H9 (cell line): ENCODE results near the gene TTC7B. TPM values are rescaled to one million over a fixed set of nuclear protein-coding genes. Genes with fewer than 3 reads are reported as not detected.

ENCODE experiments used
- DNase-seq: peaks from one replicate; pipeline ENCODE4 v3.0.0-alpha.2; 2017
- H2AFZ ChIP-seq: one replicate; pipeline ENCODE4 v1.6.1; 2013; ENCODE audit warnings: mild to moderate bottlenecking, low read length, control low read depth, moderate library complexity
- H2AK5ac ChIP-seq: 2 replicates; pipeline ENCODE4 v1.6.1; 2013; ENCODE audit warnings: low read length, control low read depth, mixed read lengths; ENCODE audit not compliant: insufficient read length
- H2BK120ac ChIP-seq: one replicate; pipeline ENCODE4 v1.6.1; 2013; ENCODE audit warnings: low read depth, mild to moderate bottlenecking, low read length, control low read depth, inconsistent platforms; ENCODE audit not compliant: poor library complexity, severe bottlenecking
- H2BK12ac ChIP-seq: 2 replicates; pipeline ENCODE4 v1.6.1; 2013; ENCODE audit warnings: low read length, control low read depth, mixed read lengths, low read depth; ENCODE audit not compliant: insufficient read length
- H2BK15ac ChIP-seq: 2 replicates; pipeline ENCODE4 v1.6.1; 2013; ENCODE audit warnings: low read depth, low read length, control low read depth
- H2BK20ac ChIP-seq: one replicate; pipeline ENCODE4 v1.6.1; 2013; ENCODE audit warnings: low read depth, mild to moderate bottlenecking, low read length, control low read depth, inconsistent platforms; ENCODE audit not compliant: poor library complexity, severe bottlenecking
- H2BK5ac ChIP-seq: 2 replicates; pipeline ENCODE4 v1.6.1; 2013; ENCODE audit warnings: low read length, control low read depth, mixed read lengths; ENCODE audit not compliant: insufficient read length
- H3K14ac ChIP-seq: 2 replicates; pipeline ENCODE4 v1.6.1; 2013; ENCODE audit warnings: low read length, control low read depth; ENCODE audit not compliant: insufficient read depth
- H3K18ac ChIP-seq: 2 replicates; pipeline ENCODE4 v1.6.1; 2013; ENCODE audit warnings: low read depth, mild to moderate bottlenecking, mixed read lengths, low read length, control low read depth; ENCODE audit not compliant: insufficient read length
- H3K23ac ChIP-seq: 2 replicates; pipeline ENCODE4 v1.6.1; 2013; ENCODE audit warnings: low read length, control low read depth, mixed read lengths, low read depth; ENCODE audit not compliant: insufficient read length
- H3K23me2 ChIP-seq: 2 replicates; pipeline ENCODE4 v1.6.1; 2013; ENCODE audit warnings: low read depth, mild to moderate bottlenecking, mixed read lengths, low read length, control low read depth; ENCODE audit not compliant: insufficient read length, poor library complexity, severe bottlenecking
- H3K27ac ChIP-seq: 2 replicates; pipeline ENCODE4 v1.5.1; 2013; ENCODE audit warnings: low read length, control low read depth, mixed read lengths, low read depth; ENCODE audit not compliant: insufficient read length
- H3K27me3 ChIP-seq: 2 replicates; pipeline ENCODE4 v1.6.1; 2013; ENCODE audit warnings: low read length, control low read depth, inconsistent platforms; ENCODE audit not compliant: insufficient read depth
- H3K4ac ChIP-seq: 2 replicates; pipeline ENCODE4 v1.6.1; 2013; ENCODE audit warnings: low read depth, mild to moderate bottlenecking, control low read depth, inconsistent platforms, low read length, moderate library complexity
- H3K4me1 ChIP-seq: 2 replicates; pipeline ENCODE4 v1.6.1; 2013; ENCODE audit warnings: low read length, control low read depth, inconsistent platforms; ENCODE audit not compliant: insufficient read depth
- H3K4me2 ChIP-seq: 2 replicates; pipeline ENCODE4 v1.6.1; 2013; ENCODE audit warnings: low read length, control low read depth, mixed read lengths; ENCODE audit not compliant: insufficient read length, insufficient read depth
- H3K56ac ChIP-seq: 2 replicates; pipeline ENCODE4 v1.6.1; 2013; ENCODE audit warnings: low read depth, mild to moderate bottlenecking, mixed read lengths, low read length, control low read depth; ENCODE audit not compliant: insufficient read length
- H3K79me1 ChIP-seq: 2 replicates; pipeline ENCODE4 v1.6.1; 2013; ENCODE audit warnings: low read depth, mild to moderate bottlenecking, moderate library complexity, low read length, control low read depth, inconsistent platforms; ENCODE audit not compliant: insufficient read depth, poor library complexity, severe bottlenecking
- H3K79me2 ChIP-seq: 2 replicates; pipeline ENCODE4 v1.6.1; 2013; ENCODE audit warnings: low read length, control low read depth, inconsistent platforms; ENCODE audit not compliant: insufficient read depth
- H3K9ac ChIP-seq: 2 replicates; pipeline ENCODE4 v1.6.1; 2013; ENCODE audit warnings: low read length, control low read depth, mixed read lengths; ENCODE audit not compliant: insufficient read length; ENCODE audit errors: extremely low read depth
- H3K9me3 ChIP-seq: one replicate; pipeline ENCODE4 v1.6.1; 2013; ENCODE audit warnings: low read depth, low read length, inconsistent platforms; ENCODE audit not compliant: control insufficient read depth
- H3T11ph ChIP-seq: one replicate; pipeline ENCODE4 v1.6.1; 2013; ENCODE audit warnings: mild to moderate bottlenecking, low read length, control low read depth, inconsistent platforms
- H4K20me1 ChIP-seq: one replicate; pipeline ENCODE4 v1.6.1; 2013; ENCODE audit not compliant: control insufficient read depth, insufficient read length, insufficient read depth
- H4K5ac ChIP-seq: 2 replicates; pipeline ENCODE4 v1.6.1; 2013; ENCODE audit warnings: low read depth, mild to moderate bottlenecking, mixed read lengths, low read length, control low read depth; ENCODE audit not compliant: insufficient read length
- H4K8ac ChIP-seq: replicated peaks from 2 replicates; pipeline ENCODE4 v1.6.1; 2013; ENCODE audit warnings: low read length, control low read depth, mixed read lengths, low read depth; ENCODE audit not compliant: insufficient read length
- H4K91ac ChIP-seq: 2 replicates; pipeline ENCODE4 v1.6.1; 2013; ENCODE audit warnings: low read depth, mild to moderate bottlenecking, moderate library complexity, mixed read lengths, low read length, control low read depth; ENCODE audit not compliant: insufficient read length
- H3K27ac Mint-ChIP-seq, 3 experiments: 2 replicates in 2 of 3; 3 replicates in 1 of 3; pipeline ENCODE4 v1.8.0; 2020 to 2021; ENCODE audit warnings: mixed read lengths in 3 of 3, mild to moderate bottlenecking in 1 of 3, moderate library complexity in 1 of 3
- H3K27me3 Mint-ChIP-seq: 2 replicates; pipeline ENCODE4 v1.8.0; 2021; ENCODE audit warnings: low read depth, mild to moderate bottlenecking, moderate library complexity, mixed read lengths
- H3K36me3 Mint-ChIP-seq, 3 experiments: 2 replicates in 2 of 3; 3 replicates in 1 of 3; pipeline ENCODE4 v1.8.0; 2020 to 2021; ENCODE audit warnings: low read depth in 3 of 3, mixed read lengths in 3 of 3; ENCODE audit not compliant: insufficient read depth in 1 of 3
- H3K4me1 Mint-ChIP-seq, 2 experiments: 2 replicates each; pipeline ENCODE4 v1.8.0; 2020; ENCODE audit warnings: mixed read lengths in 2 of 2
- H3K4me3 Mint-ChIP-seq, 2 experiments: 2 replicates in 1 of 2; 3 replicates in 1 of 2; pipeline ENCODE4 v1.8.0; 2020 to 2021; ENCODE audit warnings: mild to moderate bottlenecking in 2 of 2, mixed read lengths in 2 of 2, moderate library complexity in 1 of 2
- H3K9me3 Mint-ChIP-seq, 2 experiments: 2 replicates in 1 of 2; 3 replicates in 1 of 2; pipeline ENCODE4 v1.8.0; 2020; ENCODE audit warnings: mild to moderate bottlenecking in 2 of 2, mixed read lengths in 2 of 2, moderate library complexity in 1 of 2
- CTCF ChIP-seq: fragments of 200-600 bp; sonication (generic); conservative IDR thresholded peaks from 3 replicates; pipeline ENCODE4 v1.8.0; 2021; ENCODE audit warnings: antibody characterized with exemption, mild to moderate bottlenecking
- WGBS: extraction: QIAGEN DNeasy Blood & Tissue Kit; methylation state at CpG from one replicate; pipeline ENCODE4 v1.1.7; 2013; ENCODE audit warnings: missing lambda C conversion rate, low lambda C conversion rate, mixed read lengths; ENCODE audit not compliant: insufficient read length; ENCODE audit errors: extremely low coverage; 5-methylcytosine and 5-hydroxymethylcytosine counted together
- total RNA-seq: library from RNA; stranded (reverse); gene quantifications from 2 replicates; pipeline ENCODE4 v1.2.1, GENCODE V29; 2021

Gene TTC7B
- total RNA-seq, 1 experiment from 2014 or later = 33.7 TPM

- Histone ChIP-seq H4K91ac (no peak overlapping the region), H3T11ph (no peak overlapping the region), H3K4me1 (no peaks in the 10 kb centered on the region; the same call in 1 of the 2 replicates), H2BK120ac (no peak overlapping the region), H4K20me1 (no peaks in the 10 kb centered on the region), H3K4ac (no peak overlapping the region), H4K8ac (no peak overlapping the region), H3K56ac (no peak overlapping the region), H3K9me3 (no peaks in the 10 kb centered on the region), H2BK12ac (no peak overlapping the region), H3K79me2 (no peaks in the 10 kb centered on the region), H3K27ac (no peak overlapping the region), H3K23me2 (no peaks in the 10 kb centered on the region), H3K23ac (no peak overlapping the region), H2BK15ac (no peak overlapping the region), H3K27me3 (no peaks in the 10 kb centered on the region), H3K79me1 (no peaks in the 10 kb centered on the region), H2BK5ac (no peak overlapping the region), H3K14ac (no peak overlapping the region), H4K5ac (no peak overlapping the region), H2AFZ (no peak overlapping the region), H3K18ac (no peak overlapping the region), H3K4me2 (no peak overlapping the region), H2AK5ac (no peak overlapping the region), H2BK20ac (no peak overlapping the region), H3K9ac (no peak overlapping the region)
- DNase-seq = no peak
- WGBS = no CpG with 5 or more reads among the region's 4 CpGs
- H3K27me3 Mint-ChIP-seq = no peaks in the 10 kb centered on the region
- no peak overlapping the region for H3K4me3 Mint-ChIP-seq
- peaks cover 33 to 38% of the 10 kb centered on the region in 2 experiments for H3K4me1 Mint-ChIP-seq
- no peaks in the 10 kb centered on the region for H3K9me3 Mint-ChIP-seq
- no peak overlapping the region for H3K27ac Mint-ChIP-seq
- TF ChIP-seq CTCF = no peak
- H3K36me3 Mint-ChIP-seq = peaks cover 0 to 3% (median 0%) of the 10 kb centered on the region in 3 experiments; a peak in 2 of 7 replicates
Observed at GRCh38 chr14:90655829-90656228, 160.4 kb downstream of the TTC7B start.
